Astrocyte (in vitro differentiated cells and primary cell): ENCODE data around the gene GNA15. TPM values are rescaled to one million over a fixed set of nuclear protein-coding genes. Genes with fewer than 3 reads are reported as not detected.
"Not testable (repeated sequence)": the region's sequence is repeated elsewhere in the genome, so short reads cannot be mapped to it uniquely, and the experiment has no call there.

Experiments used
- DNase-seq: peaks from one replicate; pipeline ENCODE4 v3.0.0-alpha.2; 2010; ENCODE audit warnings: low read depth
- FAIRE-seq: peaks from 2 replicates; lab custom pipeline; 2011; peaks lifted over from hg19 to GRCh38; lab: Jason Lieb, UNC
- H2AFZ ChIP-seq: 2 replicates; pipeline ENCODE4 v1.6.0; 2012; ENCODE audit warnings: low read depth, low read length, inconsistent platforms
- H3K27ac ChIP-seq: 2 replicates; pipeline ENCODE4 v1.5.1; 2011; ENCODE audit warnings: low read depth, low read length, inconsistent platforms
- H3K27me3 ChIP-seq: 2 replicates; pipeline ENCODE4 v1.6.0; 2011; ENCODE audit warnings: low read length, inconsistent platforms; ENCODE audit not compliant: insufficient read depth
- H3K36me3 ChIP-seq: 2 replicates; pipeline ENCODE4 v1.5.1; 2011; ENCODE audit warnings: low read length, inconsistent platforms; ENCODE audit not compliant: insufficient read depth
- H3K4me1 ChIP-seq: 2 replicates; pipeline ENCODE4 v1.5.1; 2011; ENCODE audit warnings: low read length, inconsistent platforms; ENCODE audit not compliant: insufficient read depth
- H3K4me2 ChIP-seq: 2 replicates; pipeline ENCODE4 v1.6.0; 2012; ENCODE audit warnings: low read length, inconsistent platforms
- H3K4me3 ChIP-seq: 2 replicates; pipeline ENCODE4 v1.5.1; 2011; ENCODE audit warnings: low read depth, mild to moderate bottlenecking, low read length, inconsistent platforms; ENCODE audit not compliant: insufficient read depth
- H3K79me2 ChIP-seq: 2 replicates; pipeline ENCODE4 v1.6.0; 2012; ENCODE audit warnings: mild to moderate bottlenecking, low read length, inconsistent platforms; ENCODE audit not compliant: insufficient read depth
- H3K9ac ChIP-seq: 2 replicates; pipeline ENCODE4 v1.6.0; 2012; ENCODE audit warnings: mild to moderate bottlenecking, low read length, inconsistent platforms
- H3K9me3 ChIP-seq: 2 replicates; pipeline ENCODE4 v1.5.1; 2012; ENCODE audit warnings: low read depth, mild to moderate bottlenecking, low read length, inconsistent platforms; ENCODE audit not compliant: insufficient read depth
- H4K20me1 ChIP-seq: 2 replicates; pipeline ENCODE4 v1.6.0; 2012; ENCODE audit warnings: low read length, inconsistent platforms; ENCODE audit not compliant: insufficient read depth
- H3K27ac Mint-ChIP-seq: one replicate; pipeline ENCODE4 v1.8.0; 2021; ENCODE audit warnings: mild to moderate bottlenecking, mixed read lengths; ENCODE audit not compliant: unreplicated experiment
- H3K27me3 Mint-ChIP-seq: one replicate; pipeline ENCODE4 v1.8.0; 2021; ENCODE audit warnings: low read depth, mixed read lengths; ENCODE audit not compliant: unreplicated experiment
- H3K36me3 Mint-ChIP-seq: one replicate; pipeline ENCODE4 v1.8.0; 2021; ENCODE audit warnings: low read depth, mixed read lengths; ENCODE audit not compliant: unreplicated experiment
- H3K4me1 Mint-ChIP-seq: one replicate; pipeline ENCODE4 v1.8.0; 2021; ENCODE audit warnings: low read depth, mixed read lengths; ENCODE audit not compliant: unreplicated experiment
- H3K4me3 Mint-ChIP-seq: one replicate; pipeline ENCODE4 v1.8.0; 2021; ENCODE audit warnings: mild to moderate bottlenecking, moderate library complexity, mixed read lengths; ENCODE audit not compliant: unreplicated experiment
- H3K9me3 Mint-ChIP-seq: one replicate; pipeline ENCODE4 v1.8.0; 2021; ENCODE audit warnings: mild to moderate bottlenecking, mixed read lengths; ENCODE audit not compliant: unreplicated experiment
- CTCF ChIP-seq: IDR thresholded peaks from 2 replicates; pipeline ENCODE4 v1.5.1; 2011; ENCODE audit warnings: low read depth, mild to moderate bottlenecking, inconsistent platforms, low read length, moderate library complexity; ENCODE audit not compliant: insufficient read depth
- EZH2 ChIP-seq: IDR thresholded peaks from 2 replicates; pipeline ENCODE4 v1.6.1; 2012; ENCODE audit warnings: mild to moderate bottlenecking, low read length, inconsistent platforms; ENCODE audit not compliant: insufficient read depth
- total RNA-seq: library from RNA; stranded (reverse); gene quantifications from 2 replicates; pipeline ENCODE4 v1.2.1, GENCODE V29; 2021

The GNA15 gene
- total RNA-seq, 1 donor from 2014 or later = not detected

DNA sequence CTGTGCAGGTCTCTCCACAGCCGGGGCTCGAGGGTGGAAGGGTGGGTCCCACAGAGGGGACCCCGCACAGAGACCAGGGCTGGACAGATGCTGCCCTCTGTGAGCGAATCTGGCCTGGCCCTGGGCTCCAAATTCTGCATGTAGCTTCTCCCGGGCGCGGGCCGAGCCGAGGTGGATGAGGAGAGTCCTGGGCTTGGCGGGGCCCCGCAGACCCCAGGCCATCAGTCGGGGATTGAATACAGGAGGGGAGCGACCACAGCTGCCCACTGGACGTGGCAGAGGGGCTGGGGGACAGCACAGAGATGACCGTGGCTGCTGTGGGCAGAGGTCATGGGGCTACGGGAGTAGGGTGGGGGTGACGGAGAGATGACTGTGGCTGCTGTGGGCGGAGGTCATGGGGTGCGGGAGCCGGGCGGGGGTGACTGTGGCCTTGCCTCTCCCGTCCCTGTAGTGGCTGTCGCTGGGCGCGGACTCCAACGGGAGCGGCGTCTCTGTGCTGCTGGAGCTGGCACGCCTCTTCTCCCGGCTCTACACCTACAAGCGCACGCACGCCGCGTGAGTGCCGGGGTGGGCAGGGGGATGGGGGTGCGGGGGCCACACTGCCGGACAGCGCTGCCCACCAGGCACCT lies 65.4 kb downstream of the GNA15 start:
- Histone ChIP-seq H4K20me1 (no peaks in the 10 kb centered on the region), H3K4me2 (no peak overlapping the region), H3K27me3 (no peaks in the 10 kb centered on the region), H3K36me3 (no peaks in the 10 kb centered on the region), H3K9ac (no peak overlapping the region), H3K27ac (no peak overlapping the region), H3K79me2 (no peaks in the 10 kb centered on the region), H3K4me1 (no peaks in the 10 kb centered on the region), H3K9me3 (no peaks in the 10 kb centered on the region), H3K4me3 (no peak overlapping the region), H2AFZ (no peak overlapping the region)
- Mint-ChIP-seq H3K27me3 (no peaks in the 10 kb centered on the region), H3K4me1 (no peaks in the 10 kb centered on the region), H3K36me3 (peaks cover 2% of the 10 kb centered on the region), H3K4me3 (no peak overlapping the region), H3K27ac (no peak overlapping the region), H3K9me3 (no peaks in the 10 kb centered on the region)
- TF ChIP-seq EZH2 = no peak
- no peak for TF ChIP-seq CTCF
- no peak for DNase-seq
- FAIRE-seq = no peak

- Histone ChIP-seq H3K36me3 (no peaks in the 10 kb centered on the region), H3K9ac (no peak overlapping the region), H3K9me3 (no peaks in the 10 kb centered on the region), H4K20me1 (no peaks in the 10 kb centered on the region), H2AFZ (no peak overlapping the region), H3K4me2 (no peak overlapping the region), H3K79me2 (no peaks in the 10 kb centered on the region), H3K27ac (no peak overlapping the region), H3K4me1 (no peaks in the 10 kb centered on the region), H3K27me3 (no peaks in the 10 kb centered on the region), H3K4me3 (no peak overlapping the region)
- Mint-ChIP-seq H3K27me3 (no peaks in the 10 kb centered on the region), H3K27ac (no peak overlapping the region), H3K9me3 (no peaks in the 10 kb centered on the region), H3K4me3 (no peak overlapping the region), H3K36me3 (peaks cover 3% of the 10 kb centered on the region), H3K4me1 (no peaks in the 10 kb centered on the region)
- FAIRE-seq (no peak), DNase-seq (no peak)
- no peak for TF ChIP-seq CTCF
- no peak for TF ChIP-seq EZH2
Measured at GRCh38 chr19:3201911-3202310, 66.1 kb downstream of the GNA15 start.

GRCh38 chr19:3202346-3202745 lies 66.5 kb downstream of the GNA15 start:
- no peak overlapping the region for H3K27ac Mint-ChIP-seq
- Histone ChIP-seq H3K4me3 (no peak overlapping the region), H3K9me3 (no peaks in the 10 kb centered on the region), H3K36me3 (no peaks in the 10 kb centered on the region), H2AFZ (no peak overlapping the region), H3K9ac (no peak overlapping the region), H4K20me1 (no peaks in the 10 kb centered on the region), H3K27ac (no peak overlapping the region), H3K79me2 (no peaks in the 10 kb centered on the region), H3K4me1 (no peaks in the 10 kb centered on the region), H3K27me3 (no peaks in the 10 kb centered on the region), H3K4me2 (no peak overlapping the region)
- FAIRE-seq (no peak), DNase-seq (no peak)
- TF ChIP-seq EZH2 (no peak), CTCF (no peak)
- H3K9me3 Mint-ChIP-seq = no peaks in the 10 kb centered on the region
- peaks cover 5% of the 10 kb centered on the region for H3K36me3 Mint-ChIP-seq
- H3K4me1 Mint-ChIP-seq = no peaks in the 10 kb centered on the region
- H3K4me3 Mint-ChIP-seq = no peak overlapping the region
- no peaks in the 10 kb centered on the region for H3K27me3 Mint-ChIP-seq

DNA sequence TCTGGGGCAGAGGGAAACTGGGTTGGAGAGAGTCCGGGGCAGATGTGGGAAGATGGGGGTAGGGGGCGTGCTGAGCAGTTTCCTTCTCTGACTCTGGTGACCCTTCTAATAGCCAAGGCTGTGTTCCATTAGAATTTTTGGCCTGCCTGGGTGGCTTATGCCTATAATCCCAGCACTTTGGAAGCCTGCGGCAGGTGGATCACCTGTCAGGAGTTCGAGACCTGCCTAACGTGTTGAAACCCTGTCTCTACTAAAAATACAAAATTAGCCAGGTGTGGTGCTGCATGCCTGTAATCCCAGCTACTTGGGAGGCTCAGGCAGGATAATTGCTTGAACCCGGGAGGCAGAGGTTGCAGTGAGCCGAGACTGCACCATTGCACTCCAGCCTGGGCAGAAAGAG lies 67.1 kb downstream of the GNA15 start:
- H3K27ac Mint-ChIP-seq, H3K36me3 Mint-ChIP-seq, FAIRE-seq, H3K4me1 ChIP-seq, H3K4me1 Mint-ChIP-seq, H3K79me2 ChIP-seq, H3K9me3 Mint-ChIP-seq, H3K36me3 ChIP-seq, H3K27ac ChIP-seq, H3K9ac ChIP-seq, H3K4me3 ChIP-seq, H3K4me2 ChIP-seq, H3K4me3 Mint-ChIP-seq, H3K27me3 ChIP-seq, H3K9me3 ChIP-seq, DNase-seq, H3K27me3 Mint-ChIP-seq, H2AFZ ChIP-seq, H4K20me1 ChIP-seq: not testable (repeated sequence)
